HepG2 (cell line): ENCODE measurements around the gene CLNS1A. TPM values are rescaled to one million over a fixed set of nuclear protein-coding genes. Genes with fewer than 3 reads are reported as not detected.

Source experiments
- ARHGAP35 ChIP-seq: sonication (generic); formaldehyde crosslinking; IDR thresholded peaks from 2 replicates; pipeline ENCODE4 v1.9.0; 2022; ENCODE audit warnings: mild to moderate bottlenecking, inconsistent platforms, moderate library complexity, missing genetic modification reagents, borderline replicate concordance
- HNRNPUL1 ChIP-seq: fragments of 200-400 bp; formaldehyde crosslinking; IDR thresholded peaks from 2 replicates; pipeline ENCODE4 v1.6.1; 2017; ENCODE audit warnings: low read depth, mild to moderate bottlenecking, low read length, moderate library complexity
- IRF2 ChIP-seq: IDR thresholded peaks from 2 replicates; pipeline ENCODE4 v1.6.1; 2018; ENCODE audit warnings: missing genetic modification reagents, missing compliant biosample characterization
- PHF21A ChIP-seq: sonication (generic); formaldehyde crosslinking; IDR thresholded peaks from 2 replicates; pipeline ENCODE4 v1.5.0; 2020; ENCODE audit warnings: mild to moderate bottlenecking, missing genetic modification reagents
- SAP130 ChIP-seq: IDR thresholded peaks from 2 replicates; pipeline ENCODE4 v1.6.1; 2016; ENCODE audit warnings: low read depth
- SKI ChIP-seq: fragments of 450-650 bp; IDR thresholded peaks from one replicate; pipeline ENCODE4 v1.6.1; 2018; ENCODE audit warnings: mild to moderate bottlenecking; ENCODE audit not compliant: partially characterized antibody
- TAF15 ChIP-seq: fragments of 200-400 bp; formaldehyde crosslinking; IDR thresholded peaks from one replicate; pipeline ENCODE4 v1.6.1; 2018; ENCODE audit warnings: mild to moderate bottlenecking, low read depth, low read length; ENCODE audit not compliant: poor library complexity, severe bottlenecking
- TCF12 ChIP-seq, 2 experiments: fragments of 450-650 bp in 1 of 2; sonication (generic) in 1 of 2; formaldehyde crosslinking in 1 of 2; IDR thresholded peaks; 2 replicates each; pipeline versions ENCODE4 v1.6.1 to v1.8.0; 2017 to 2022; ENCODE audit warnings: antibody characterized with exemption in 1 of 2, mild to moderate bottlenecking in 1 of 2, missing genetic modification reagents in 1 of 2, moderate library complexity in 1 of 2
- TCF7L2 ChIP-seq: IDR thresholded peaks from 2 replicates; pipeline ENCODE4 v1.6.1; 2011; ENCODE audit warnings: mild to moderate bottlenecking, low read depth, low read length, moderate library complexity
- ZBTB21 ChIP-seq: sonication (generic); formaldehyde crosslinking; IDR thresholded peaks from 2 replicates; pipeline ENCODE4 v1.4.0; 2020; ENCODE audit warnings: missing genetic modification reagents
- ZNF124 ChIP-seq: sonication (generic); formaldehyde crosslinking; IDR thresholded peaks from 2 replicates; pipeline ENCODE4 v1.4.0; 2020; ENCODE audit warnings: missing genetic modification reagents
- ZNF264 ChIP-seq: sonication (generic); formaldehyde crosslinking; IDR thresholded peaks from 2 replicates; pipeline ENCODE4 v1.4.0; 2020; ENCODE audit warnings: missing genetic modification reagents
- ZNF382 ChIP-seq: sonication (generic); formaldehyde crosslinking; IDR thresholded peaks from 2 replicates; pipeline ENCODE4 v1.5.0; 2020; ENCODE audit warnings: missing genetic modification reagents, mild to moderate bottlenecking, borderline replicate concordance
- ZNF652 ChIP-seq: IDR thresholded peaks from 2 replicates; pipeline ENCODE4 v1.6.1; 2016; ENCODE audit warnings: low read depth, borderline replicate concordance
- polyA plus RNA-seq, 8 experiments: library from polyadenylated mRNA; depleted of rRNA in 3 of 8; stranded (reverse) in 7 of 8; unstranded in 1 of 8; fragments of >200 nt; fragmentation: Illumina TruSeq in 4 of 8; extraction: Trizol in 4 of 8; gene quantifications; 2 replicates each; pipeline versions ENCODE4 v1.2.1 to v1.2.3, GENCODE V29; 2011 to 2016; ENCODE audit warnings: low read depth in 4 of 8, missing spikeins in 1 of 8, mixed read lengths in 1 of 8; ENCODE audit not compliant: insufficient read depth in 1 of 8
- total RNA-seq, 5 experiments: library from RNA; depleted of rRNA; stranded (reverse); fragments of >200 nt; fragmentation: Illumina TruSeq; extraction: Trizol; gene quantifications; 2 replicates each; pipeline ENCODE4 v1.2.3, GENCODE V29; 2016; ENCODE audit warnings: low read depth in 1 of 5
- TF ChIP-seq, protein P1 (sequence below): IDR thresholded peaks from 2 replicates; pipeline ENCODE4 v1.6.1; 2016; ENCODE audit warnings: missing compliant biosample characterization, missing genetic modification reagents, borderline replicate concordance
- TF ChIP-seq, protein P2 (sequence below): sonication (generic); formaldehyde crosslinking; IDR thresholded peaks from one replicate; pipeline ENCODE4 v1.5.1; 2020; ENCODE audit warnings: mild to moderate bottlenecking, missing genetic modification reagents; ENCODE audit errors: not compliant biosample characterization
- TF ChIP-seq, protein P3 (sequence below): sonication (generic); formaldehyde crosslinking; IDR thresholded peaks from 2 replicates; pipeline ENCODE4 v1.8.0; 2022; ENCODE audit warnings: missing genetic modification reagents, mild to moderate bottlenecking, moderate library complexity, borderline replicate concordance

Gene CLNS1A
- total and polyA plus RNA-seq, 2 of the 13 experiments (the other 11 are each of a cell fraction or from before 2014, with no cell fraction given) = 158 to 219 TPM

DNA sequence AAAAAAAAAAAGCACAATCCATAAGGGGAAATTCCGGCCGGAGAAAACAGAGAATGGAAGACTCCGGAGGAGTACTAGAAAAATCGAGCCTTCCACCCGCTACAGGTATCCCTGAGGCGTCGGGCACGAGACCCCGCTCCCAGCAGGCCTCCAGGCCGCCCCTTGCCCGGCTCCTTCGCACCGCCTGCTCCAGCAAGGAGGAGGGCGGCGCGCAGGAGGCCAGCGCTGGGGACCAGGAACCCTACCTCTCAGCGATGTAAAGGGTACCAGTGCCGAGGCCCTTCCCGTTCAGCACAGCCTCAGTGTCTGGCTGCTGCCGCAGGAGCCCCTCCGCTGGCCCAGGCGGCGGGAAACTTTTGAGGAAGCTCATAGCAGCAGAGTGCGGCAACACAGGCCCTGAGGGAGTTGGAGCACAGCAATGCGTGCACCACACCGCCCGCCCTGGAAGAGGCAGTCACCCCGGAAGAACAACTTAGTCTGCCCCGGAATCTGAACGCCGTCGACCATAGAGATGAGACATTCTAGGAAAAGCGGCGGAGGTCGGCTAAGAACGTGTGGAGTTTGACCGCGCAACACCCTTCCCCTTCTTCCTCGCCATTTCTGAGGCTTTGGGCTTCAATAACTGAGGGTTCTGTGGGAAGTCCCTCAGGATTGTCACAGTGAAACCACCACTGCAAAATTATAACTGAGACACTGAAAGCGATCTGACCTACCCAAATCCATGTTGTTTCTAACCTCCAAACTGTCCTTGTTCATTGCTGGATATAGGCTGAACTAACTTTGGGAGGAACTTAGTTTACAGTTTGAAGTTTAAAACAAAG is at the start of gene CLNS1A (continued):
- TF ChIP-seq ZNF652 (CRISPR knock-in tag) (no peak), TCF7L2 (no peak), HNRNPUL1 (no peak), ZNF382 (no peak), TCF12 (IDR thresholded peaks at IDR 0.05) (no peak), TCF12 (CRISPR knock-in tag; IDR thresholded peaks at IDR 0.05) (0 out of 2 replicates have a peak, but pooled peaks have one; percentile 31), SKI (peak; percentile 11), TAF15 (peak; percentile 54), ZNF264 (CRISPR knock-in tag) (peak; percentile 63), IRF2 (CRISPR knock-in tag) (peak; percentile 92; the same call in 1 of the 2 replicates), PHF21A (CRISPR knock-in tag) (no peak), ZNF124 (CRISPR knock-in tag) (peak; percentile 75; the same call in 1 of the 2 replicates), SAP130 (CRISPR knock-in tag) (peak; percentile 97), ZBTB21 (CRISPR knock-in tag) (no peak), ARHGAP35 (peak; percentile 77; the same call in 1 of the 2 replicates)
- TF ChIP-seq, protein P1, sequence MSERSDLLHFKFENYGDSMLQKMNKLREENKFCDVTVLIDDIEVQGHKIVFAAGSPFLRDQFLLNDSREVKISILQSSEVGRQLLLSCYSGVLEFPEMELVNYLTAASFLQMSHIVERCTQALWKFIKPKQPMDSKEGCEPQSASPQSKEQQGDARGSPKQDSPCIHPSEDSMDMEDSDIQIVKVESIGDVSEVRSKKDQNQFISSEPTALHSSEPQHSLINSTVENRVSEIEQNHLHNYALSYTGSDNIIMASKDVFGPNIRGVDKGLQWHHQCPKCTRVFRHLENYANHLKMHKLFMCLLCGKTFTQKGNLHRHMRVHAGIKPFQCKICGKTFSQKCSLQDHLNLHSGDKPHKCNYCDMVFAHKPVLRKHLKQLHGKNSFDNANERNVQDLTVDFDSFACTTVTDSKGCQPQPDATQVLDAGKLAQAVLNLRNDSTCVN (CRISPR knock-in tag) = peak; percentile 89; the same call in 1 of the 2 replicates
- TF ChIP-seq, protein P2, sequence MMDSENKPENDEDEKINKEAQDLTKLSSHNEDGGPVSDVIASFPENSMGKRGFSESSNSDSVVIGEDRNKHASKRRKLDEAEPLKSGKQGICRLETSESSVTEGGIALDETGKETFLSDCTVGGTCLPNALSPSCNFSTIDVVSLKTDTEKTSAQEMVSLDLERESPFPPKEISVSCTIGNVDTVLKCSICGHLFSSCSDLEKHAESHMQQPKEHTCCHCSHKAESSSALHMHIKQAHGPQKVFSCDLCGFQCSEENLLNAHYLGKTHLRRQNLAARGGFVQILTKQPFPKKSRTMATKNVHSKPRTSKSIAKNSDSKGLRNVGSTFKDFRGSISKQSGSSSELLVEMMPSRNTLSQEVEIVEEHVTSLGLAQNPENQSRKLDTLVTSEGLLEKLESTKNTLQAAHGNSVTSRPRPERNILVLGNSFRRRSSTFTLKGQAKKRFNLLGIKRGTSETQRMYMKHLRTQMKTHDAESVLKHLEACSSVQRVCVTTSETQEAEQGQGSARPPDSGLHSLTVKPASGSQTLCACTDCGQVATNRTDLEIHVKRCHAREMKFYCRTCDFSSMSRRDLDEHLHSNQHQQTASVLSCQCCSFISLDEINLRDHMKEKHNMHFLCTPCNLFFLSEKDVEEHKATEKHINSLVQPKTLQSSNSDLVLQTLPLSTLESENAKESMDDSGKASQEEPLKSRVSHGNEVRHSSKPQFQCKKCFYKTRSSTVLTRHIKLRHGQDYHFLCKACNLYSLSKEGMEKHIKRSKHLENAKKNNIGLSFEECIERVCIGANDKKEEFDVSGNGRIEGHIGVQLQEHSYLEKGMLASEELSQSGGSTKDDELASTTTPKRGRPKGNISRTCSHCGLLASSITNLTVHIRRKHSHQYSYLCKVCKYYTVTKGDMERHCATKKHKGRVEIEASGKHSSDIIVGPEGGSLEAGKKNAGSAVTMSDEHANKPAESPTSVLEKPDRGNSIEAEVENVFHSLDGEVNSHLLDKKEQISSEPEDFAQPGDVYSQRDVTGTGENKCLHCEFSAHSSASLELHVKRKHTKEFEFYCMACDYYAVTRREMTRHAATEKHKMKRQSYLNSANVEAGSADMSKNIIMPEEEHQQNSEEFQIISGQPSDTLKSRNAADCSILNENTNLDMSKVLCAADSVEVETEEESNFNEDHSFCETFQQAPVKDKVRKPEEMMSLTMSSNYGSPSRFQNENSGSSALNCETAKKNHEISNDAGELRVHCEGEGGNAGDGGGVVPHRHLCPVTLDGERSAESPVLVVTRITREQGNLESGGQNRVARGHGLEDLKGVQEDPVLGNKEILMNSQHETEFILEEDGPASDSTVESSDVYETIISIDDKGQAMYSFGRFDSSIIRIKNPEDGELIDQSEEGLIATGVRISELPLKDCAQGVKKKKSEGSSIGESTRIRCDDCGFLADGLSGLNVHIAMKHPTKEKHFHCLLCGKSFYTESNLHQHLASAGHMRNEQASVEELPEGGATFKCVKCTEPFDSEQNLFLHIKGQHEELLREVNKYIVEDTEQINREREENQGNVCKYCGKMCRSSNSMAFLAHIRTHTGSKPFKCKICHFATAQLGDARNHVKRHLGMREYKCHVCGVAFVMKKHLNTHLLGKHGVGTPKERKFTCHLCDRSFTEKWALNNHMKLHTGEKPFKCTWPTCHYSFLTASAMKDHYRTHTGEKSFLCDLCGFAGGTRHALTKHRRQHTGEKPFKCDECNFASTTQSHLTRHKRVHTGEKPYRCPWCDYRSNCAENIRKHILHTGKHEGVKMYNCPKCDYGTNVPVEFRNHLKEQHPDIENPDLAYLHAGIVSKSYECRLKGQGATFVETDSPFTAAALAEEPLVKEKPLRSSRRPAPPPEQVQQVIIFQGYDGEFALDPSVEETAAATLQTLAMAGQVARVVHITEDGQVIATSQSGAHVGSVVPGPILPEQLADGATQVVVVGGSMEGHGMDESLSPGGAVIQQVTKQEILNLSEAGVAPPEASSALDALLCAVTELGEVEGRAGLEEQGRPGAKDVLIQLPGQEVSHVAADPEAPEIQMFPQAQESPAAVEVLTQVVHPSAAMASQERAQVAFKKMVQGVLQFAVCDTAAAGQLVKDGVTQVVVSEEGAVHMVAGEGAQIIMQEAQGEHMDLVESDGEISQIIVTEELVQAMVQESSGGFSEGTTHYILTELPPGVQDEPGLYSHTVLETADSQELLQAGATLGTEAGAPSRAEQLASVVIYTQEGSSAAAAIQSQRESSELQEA (CRISPR knock-in tag) = no peak
- TF ChIP-seq, protein P3, sequence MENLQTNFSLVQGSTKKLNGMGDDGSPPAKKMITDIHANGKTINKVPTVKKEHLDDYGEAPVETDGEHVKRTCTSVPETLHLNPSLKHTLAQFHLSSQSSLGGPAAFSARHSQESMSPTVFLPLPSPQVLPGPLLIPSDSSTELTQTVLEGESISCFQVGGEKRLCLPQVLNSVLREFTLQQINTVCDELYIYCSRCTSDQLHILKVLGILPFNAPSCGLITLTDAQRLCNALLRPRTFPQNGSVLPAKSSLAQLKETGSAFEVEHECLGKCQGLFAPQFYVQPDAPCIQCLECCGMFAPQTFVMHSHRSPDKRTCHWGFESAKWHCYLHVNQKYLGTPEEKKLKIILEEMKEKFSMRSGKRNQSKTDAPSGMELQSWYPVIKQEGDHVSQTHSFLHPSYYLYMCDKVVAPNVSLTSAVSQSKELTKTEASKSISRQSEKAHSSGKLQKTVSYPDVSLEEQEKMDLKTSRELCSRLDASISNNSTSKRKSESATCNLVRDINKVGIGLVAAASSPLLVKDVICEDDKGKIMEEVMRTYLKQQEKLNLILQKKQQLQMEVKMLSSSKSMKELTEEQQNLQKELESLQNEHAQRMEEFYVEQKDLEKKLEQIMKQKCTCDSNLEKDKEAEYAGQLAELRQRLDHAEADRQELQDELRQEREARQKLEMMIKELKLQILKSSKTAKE (CRISPR knock-in tag) = no peak
